Measurements from ENCODE around the gene ADAMTS16. TPM values are rescaled to one million over a fixed set of nuclear protein-coding genes. Genes with fewer than 3 reads are reported as not detected.

ADAMTS16 gene
- total RNA-seq, 4 donors from 2014 or later, result 0.19 TPM; not detected in 3

DNA sequence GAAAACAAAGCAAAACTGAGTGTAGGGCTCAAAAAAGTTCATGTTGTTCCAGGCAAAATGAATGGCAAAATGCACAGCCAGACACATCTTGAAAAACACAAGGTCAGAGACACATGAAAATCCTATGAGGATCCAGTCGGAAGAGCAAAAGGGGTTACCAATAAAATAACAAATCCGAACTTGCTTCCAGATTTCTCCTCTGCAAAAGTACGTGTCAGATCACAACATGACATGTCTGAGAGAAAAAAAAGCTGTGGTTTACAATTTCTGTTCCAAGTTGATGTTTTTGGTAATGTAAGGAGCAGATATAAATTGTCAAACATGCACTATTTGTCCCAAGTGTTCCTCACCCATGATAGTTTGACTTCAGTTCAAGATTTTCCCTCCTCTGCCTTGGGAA, 15.9 kb upstream of the ADAMTS16 start:
- TF ChIP-seq, protein P1, sequence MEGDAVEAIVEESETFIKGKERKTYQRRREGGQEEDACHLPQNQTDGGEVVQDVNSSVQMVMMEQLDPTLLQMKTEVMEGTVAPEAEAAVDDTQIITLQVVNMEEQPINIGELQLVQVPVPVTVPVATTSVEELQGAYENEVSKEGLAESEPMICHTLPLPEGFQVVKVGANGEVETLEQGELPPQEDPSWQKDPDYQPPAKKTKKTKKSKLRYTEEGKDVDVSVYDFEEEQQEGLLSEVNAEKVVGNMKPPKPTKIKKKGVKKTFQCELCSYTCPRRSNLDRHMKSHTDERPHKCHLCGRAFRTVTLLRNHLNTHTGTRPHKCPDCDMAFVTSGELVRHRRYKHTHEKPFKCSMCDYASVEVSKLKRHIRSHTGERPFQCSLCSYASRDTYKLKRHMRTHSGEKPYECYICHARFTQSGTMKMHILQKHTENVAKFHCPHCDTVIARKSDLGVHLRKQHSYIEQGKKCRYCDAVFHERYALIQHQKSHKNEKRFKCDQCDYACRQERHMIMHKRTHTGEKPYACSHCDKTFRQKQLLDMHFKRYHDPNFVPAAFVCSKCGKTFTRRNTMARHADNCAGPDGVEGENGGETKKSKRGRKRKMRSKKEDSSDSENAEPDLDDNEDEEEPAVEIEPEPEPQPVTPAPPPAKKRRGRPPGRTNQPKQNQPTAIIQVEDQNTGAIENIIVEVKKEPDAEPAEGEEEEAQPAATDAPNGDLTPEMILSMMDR (IDR thresholded peaks at IDR 0.05), result no peak
- TF ChIP-seq POLR2A (IDR thresholded peaks at IDR 0.05), result no peak
- intact Hi-C loops (cut with DNase I), result no loop called here
- no peaks in the 10 kb centered on the region for H3K9me3 ChIP-seq
- no peak for DNase-seq
- no peak overlapping the region for H3K4me3 ChIP-seq
- no peak overlapping the region for H3K27ac ChIP-seq
- no peaks in the 10 kb centered on the region for H3K36me3 ChIP-seq
- H3K4me1 ChIP-seq, result no peaks in the 10 kb centered on the region
- H3K27me3 ChIP-seq, result no peaks in the 10 kb centered on the region
- 28 to 31% methylated on average over 3 of the region's 3 CpGs for WGBS, 2 donors

DNA sequence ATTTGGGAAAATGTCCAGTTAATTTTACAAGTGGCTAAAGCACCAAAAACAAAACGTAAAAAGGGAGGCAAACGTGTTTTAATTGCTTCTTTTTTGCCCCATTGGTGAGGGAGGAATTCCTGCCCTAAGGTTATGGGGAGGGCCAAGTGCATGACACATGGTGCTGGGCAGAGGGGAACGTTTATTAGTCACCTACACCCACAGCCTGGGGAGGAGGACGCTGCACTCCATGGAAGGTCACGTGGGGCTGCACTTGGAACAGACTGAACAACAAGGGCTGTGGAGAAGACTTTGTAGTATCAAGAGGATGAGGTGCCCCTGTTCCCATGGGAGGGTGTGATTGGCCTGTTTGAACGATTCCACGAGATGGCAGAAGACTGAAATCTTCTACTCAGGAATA, 13.7 kb upstream of the ADAMTS16 start:
- WGBS, 2 donors, result 33 to 42% methylated on average over 6 to 7 of the region's 7 CpGs
- Histone ChIP-seq H3K9me3 (no peaks in the 10 kb centered on the region), H3K4me1 (no peaks in the 10 kb centered on the region), H3K4me3 (no peak overlapping the region), H3K36me3 (no peaks in the 10 kb centered on the region), H3K27me3 (no peaks in the 10 kb centered on the region), H3K27ac (no peak overlapping the region)
- no peak for DNase-seq
- intact Hi-C loops (cut with DNase I), result no loop called here
- no peak for TF ChIP-seq POLR2A (IDR thresholded peaks at IDR 0.05)
- TF ChIP-seq, protein P1 (IDR thresholded peaks at IDR 0.05), result no peak

DNA sequence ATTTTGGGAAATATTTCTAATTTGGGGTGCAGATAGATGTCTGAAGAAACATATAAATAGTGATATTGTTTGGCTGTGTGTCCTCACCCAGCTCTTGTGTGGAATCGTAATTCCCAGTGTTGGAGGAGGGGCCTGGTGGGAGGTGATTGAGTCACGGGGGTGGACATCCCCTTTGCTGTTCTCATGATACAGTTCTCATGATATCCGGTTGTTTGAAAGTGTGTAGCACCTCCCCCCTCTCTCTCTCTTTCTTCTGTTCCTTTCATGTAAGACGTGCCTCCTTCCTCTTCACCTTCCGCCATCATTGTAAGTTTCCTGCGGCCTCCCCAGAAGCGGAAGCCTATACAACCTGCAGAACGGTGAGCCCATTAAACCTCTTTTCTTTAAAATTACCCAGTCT, 11.4 kb upstream of the ADAMTS16 start:
- intact Hi-C loops (cut with DNase I), result no loop called here
- H3K36me3 ChIP-seq, result no peaks in the 10 kb centered on the region
- no peak for DNase-seq
- TF ChIP-seq POLR2A (IDR thresholded peaks at IDR 0.05), result no peak
- TF ChIP-seq, protein P1 (IDR thresholded peaks at IDR 0.05), result no peak
- H3K27ac ChIP-seq, result no peak overlapping the region
- no peaks in the 10 kb centered on the region for H3K27me3 ChIP-seq
- no peaks in the 10 kb centered on the region for H3K9me3 ChIP-seq
- 70 to 81% methylated on average over 8 of the region's 8 CpGs for WGBS, 2 donors
- no peaks in the 10 kb centered on the region for H3K4me1 ChIP-seq
- H3K4me3 ChIP-seq, result no peak overlapping the region

DNA sequence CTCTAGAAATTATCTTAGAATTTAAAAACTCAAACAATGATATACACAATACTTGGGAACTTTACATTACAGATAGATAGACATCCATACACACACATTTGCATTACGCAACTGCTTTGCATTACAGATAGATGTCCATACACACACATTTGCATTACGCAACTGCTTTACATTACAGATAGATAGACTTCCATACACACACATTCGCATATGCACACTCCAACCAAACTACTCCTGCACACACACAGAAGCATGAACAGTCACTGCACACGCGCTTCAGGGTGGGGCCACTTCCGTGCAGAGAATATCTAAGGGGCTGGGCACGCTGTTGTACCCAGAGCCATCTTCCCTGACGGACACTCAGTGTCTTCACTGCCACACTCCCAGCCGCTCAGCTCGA, 7.9 kb upstream of the ADAMTS16 start:
- no peaks in the 10 kb centered on the region for H3K9me3 ChIP-seq
- no peak overlapping the region for H3K27ac ChIP-seq
- no peaks in the 10 kb centered on the region for H3K4me1 ChIP-seq
- TF ChIP-seq, protein P1 (IDR thresholded peaks at IDR 0.05), result no peak
- no peak for TF ChIP-seq POLR2A (IDR thresholded peaks at IDR 0.05)
- WGBS, 2 donors, result 81 to 83% methylated on average over 9 of the region's 10 CpGs
- no peak overlapping the region for H3K4me3 ChIP-seq
- H3K36me3 ChIP-seq, result no peaks in the 10 kb centered on the region
- no peaks in the 10 kb centered on the region for H3K27me3 ChIP-seq
- no peak for DNase-seq
- intact Hi-C loops (cut with DNase I), result no loop called here

DNA sequence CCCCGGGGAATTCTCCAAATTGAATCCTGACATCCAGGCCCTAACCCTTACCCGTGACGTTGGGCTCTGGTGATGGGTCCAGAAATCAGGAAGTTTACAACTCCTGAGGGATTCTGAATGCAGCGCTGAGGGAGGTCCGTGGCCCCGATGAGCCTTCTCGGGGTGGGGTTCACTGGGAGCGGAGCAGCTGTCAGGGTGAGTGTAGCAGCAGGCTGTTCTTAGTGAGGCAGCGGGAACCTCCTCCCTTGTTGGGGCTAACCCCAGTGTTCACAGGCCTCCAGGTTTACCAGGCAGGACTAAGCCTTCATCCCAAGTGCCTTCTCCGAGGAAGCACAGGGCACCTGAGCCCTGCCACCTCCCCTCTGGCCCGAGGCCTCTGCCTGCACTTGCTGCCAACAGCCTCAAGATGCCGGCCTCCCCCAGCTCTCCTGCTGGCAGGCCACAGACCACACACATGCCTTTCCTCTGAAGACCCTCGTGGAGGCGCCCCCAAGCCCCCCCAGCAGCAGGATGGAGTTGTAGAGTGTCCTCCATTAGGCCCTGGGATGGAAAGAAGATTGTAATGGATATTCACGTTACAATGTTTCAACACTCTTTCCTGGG, 7.3 kb upstream of the ADAMTS16 start:
- H3K27ac ChIP-seq, result no peak overlapping the region
- intact Hi-C loops (cut with DNase I), result no loop called here
- 78 to 93% methylated on average over 9 to 10 of the region's 15 CpGs for WGBS, 2 donors
- H3K27me3 ChIP-seq, result peaks cover 0 to 5% (median 0%) of the 10 kb centered on the region in 4 donors
- no peaks in the 10 kb centered on the region for H3K36me3 ChIP-seq
- no peak overlapping the region for H3K4me3 ChIP-seq
- H3K9me3 ChIP-seq, result no peaks in the 10 kb centered on the region
- TF ChIP-seq, protein P1 (IDR thresholded peaks at IDR 0.05), result no peak
- TF ChIP-seq POLR2A (IDR thresholded peaks at IDR 0.05), result no peak
- no peak for DNase-seq
- H3K4me1 ChIP-seq, result no peaks in the 10 kb centered on the region

Data from esophagus squamous epithelium (tissue), 5 donors.